GM21723 (cell line): Measurements from ENCODE around the gene TSPOAP1.

Experiments used
- ATAC-seq: cut with Tn5 transposase; IDR thresholded peaks from one replicate; pipeline ENCODE4 v1.9.1; 2021; ENCODE audit warnings: mild to moderate bottlenecking, moderate library complexity; ENCODE audit not compliant: unreplicated experiment

TSPOAP1 gene

GRCh38 chr17:58318627-58319172, 9.9 kb downstream of the TSPOAP1 start:
- no peak for ATAC-seq

GRCh38 chr17:58318065-58318481, 10.5 kb downstream of the TSPOAP1 start:
- ATAC-seq: no peak

GRCh38 chr17:58317421-58318064, 11.1 kb downstream of the TSPOAP1 start:
- ATAC-seq: peak; percentile 78

GRCh38 chr17:58316260-58316960, 12.2 kb downstream of the TSPOAP1 start:
- ATAC-seq: no peak

GRCh38 chr17:58315750-58316149, 12.8 kb downstream of the TSPOAP1 start:
- no peak for ATAC-seq

- no peak for ATAC-seq
Measured at GRCh38 chr17:58315281-58315711, 13.3 kb downstream of the TSPOAP1 start.

GRCh38 chr17:58314706-58315015, 13.9 kb downstream of the TSPOAP1 start:
- no peak for ATAC-seq

- no peak for ATAC-seq
Measured at GRCh38 chr17:58313815-58314705, 14.5 kb downstream of the TSPOAP1 start.

GRCh38 chr17:58312829-58313228, 15.8 kb downstream of the TSPOAP1 start:
- no peak for ATAC-seq

GRCh38 chr17:58312021-58312630, 16.5 kb downstream of the TSPOAP1 start:
- no peak for ATAC-seq

- no peak for ATAC-seq
Measured at GRCh38 chr17:58311429-58311894, 17.1 kb downstream of the TSPOAP1 start.

GRCh38 chr17:58310511-58311428, 17.8 kb downstream of the TSPOAP1 start:
- ATAC-seq: no peak

- no peak for ATAC-seq
Measured at GRCh38 chr17:58309918-58310259, 18.7 kb downstream of the TSPOAP1 start.

GRCh38 chr17:58308985-58309917, 19.3 kb downstream of the TSPOAP1 start:
- no peak for ATAC-seq

GRCh38 chr17:58308173-58308984, 20.2 kb downstream of the TSPOAP1 start:
- ATAC-seq: no peak

- no peak for ATAC-seq
Measured at GRCh38 chr17:58307468-58308172, 21.0 kb downstream of the TSPOAP1 start.
